Inferior parietal cortex (tissue), 1 donor: Measurements from ENCODE around the gene LRRC3B.
"Not testable (repeated sequence)": the region's sequence is repeated elsewhere in the genome, so short reads cannot be mapped to it uniquely, and the experiment has no call there.

Experiments used
- DNase-seq: peaks from one replicate; pipeline ENCODE4 v3.0.0-alpha.2; 2016; ENCODE audit errors: extremely low spot score

LRRC3B gene

GRCh38 chr3:26622621-26623418, at the start of gene LRRC3B:
Gene LRRC3B, plus strand, starts transcription at chr3:26622772. Its CDS starts 86,901 bp downstream, at chr3:26709673.
- DNase-seq, result no peak

- DNase-seq, result no peak
These were observed 47.8 kb upstream of the LRRC3B start for GRCh38 chr3:26574766-26575165.

DNA sequence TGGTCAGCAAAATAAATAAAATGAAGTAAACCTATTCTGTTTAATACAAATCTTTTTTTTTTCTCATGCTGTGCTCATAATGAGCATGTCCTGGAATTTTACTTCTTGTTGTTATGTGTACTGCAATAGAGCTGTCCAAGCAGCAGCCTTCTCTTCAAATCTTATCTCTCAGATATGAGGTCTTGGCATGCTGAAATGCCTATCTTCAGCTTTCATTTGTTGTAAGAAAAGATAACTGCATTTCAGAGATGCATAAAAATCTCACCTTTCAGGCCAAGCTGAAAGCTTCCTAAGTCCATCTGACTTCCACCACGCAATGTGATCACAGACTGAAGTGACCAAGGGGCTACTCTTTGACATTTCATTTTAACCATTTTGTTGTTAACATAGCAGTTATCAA, 43.5 kb upstream of the LRRC3B start:
- DNase-seq, result no peak

GRCh38 chr3:26587571-26587970, 35.0 kb upstream of the LRRC3B start:
- DNase-seq, result no peak

GRCh38 chr3:26588931-26589330, 33.6 kb upstream of the LRRC3B start:
- DNase-seq, result no peak

DNA sequence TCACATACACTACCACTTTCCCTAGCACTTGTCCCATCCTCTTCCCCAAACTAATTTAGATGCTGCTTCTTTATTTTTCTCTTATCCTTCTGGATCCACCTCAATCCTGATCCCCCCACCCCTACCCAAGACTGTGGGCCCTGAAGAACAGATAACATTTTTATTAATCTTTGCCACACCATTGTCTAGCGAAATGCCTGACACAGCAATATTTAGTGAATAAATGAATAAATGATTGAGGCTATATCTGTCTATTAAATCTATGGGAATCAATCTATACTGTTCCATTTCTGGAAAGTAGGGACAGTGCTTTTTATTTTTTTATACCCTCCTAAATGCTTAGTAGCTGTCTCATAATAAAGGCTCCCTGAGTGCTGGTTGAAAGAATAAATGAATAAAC, 32.9 kb upstream of the LRRC3B start:
- DNase-seq, result no peak

DNA sequence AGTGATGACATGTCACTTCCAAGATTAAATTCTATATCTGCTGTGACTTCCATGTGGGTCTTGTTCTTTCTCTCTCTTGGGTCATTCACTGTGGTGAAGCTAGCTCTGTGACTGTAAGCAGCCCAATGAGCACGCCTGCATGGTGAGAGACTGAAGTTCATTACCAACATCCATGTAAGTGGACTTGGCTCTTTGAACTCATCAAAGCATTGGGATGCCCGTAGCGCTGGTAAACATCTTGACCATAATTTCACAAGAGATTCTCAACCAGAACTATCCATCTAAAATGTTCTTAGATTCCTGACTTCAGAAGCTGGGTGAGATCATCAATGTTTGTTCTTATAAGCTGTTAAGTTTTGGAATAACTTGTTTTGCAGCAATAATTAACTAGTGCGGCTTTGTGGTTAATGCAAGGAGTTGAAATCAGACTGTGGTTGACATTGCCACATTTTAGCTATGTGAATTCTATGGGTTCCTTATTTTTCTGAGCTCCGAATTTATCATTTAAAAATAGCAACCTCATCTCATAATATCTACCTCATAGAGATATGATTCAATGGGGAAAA, 31.6 kb upstream of the LRRC3B start:
- no peak for DNase-seq

GRCh38 chr3:26591926-26592325, 30.6 kb upstream of the LRRC3B start:
- no peak for DNase-seq

- DNase-seq, result no peak
These were observed 30.1 kb upstream of the LRRC3B start for GRCh38 chr3:26592451-26592850.

DNA sequence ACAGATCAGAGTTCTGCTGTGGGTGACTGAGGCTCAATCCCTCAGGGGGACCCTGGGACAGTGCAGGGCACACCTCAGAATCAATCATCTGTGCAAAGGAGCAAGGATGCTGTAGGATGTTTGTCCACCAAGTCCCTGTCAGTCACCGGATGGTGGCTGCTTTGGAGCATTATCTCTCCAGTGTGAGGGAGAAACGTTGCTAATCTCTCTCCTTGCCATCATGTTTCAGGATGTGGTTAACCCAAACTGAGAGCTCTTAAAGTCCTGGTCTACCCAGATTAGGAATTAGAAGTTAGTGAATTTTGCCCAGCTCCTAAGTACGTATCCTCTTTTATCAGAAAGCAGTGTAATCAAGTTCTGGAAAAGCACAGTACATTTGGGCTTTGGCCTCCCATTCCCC, 26.2 kb upstream of the LRRC3B start:
- no peak for DNase-seq

DNA sequence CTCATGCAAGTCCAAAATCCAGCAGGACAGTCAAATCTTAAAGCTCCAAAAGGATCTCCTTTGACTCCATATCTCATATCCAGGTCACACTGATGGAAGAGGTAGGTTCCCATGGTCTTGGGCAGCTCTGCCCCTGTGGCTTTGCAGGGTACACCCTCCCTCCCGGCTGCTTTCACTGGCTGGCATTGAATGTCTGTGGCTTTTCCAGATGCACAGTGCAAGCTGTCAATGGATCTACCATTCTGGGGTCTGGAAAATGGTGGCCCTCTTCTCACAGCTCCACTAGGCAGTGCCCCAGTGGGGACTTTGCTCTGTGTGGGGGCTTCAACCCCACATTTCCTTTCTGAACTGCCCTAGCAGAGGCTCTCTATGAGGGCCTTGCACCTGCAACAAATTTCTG, 19.3 kb upstream of the LRRC3B start:
- DNase-seq, result not testable (repeated sequence)

DNA sequence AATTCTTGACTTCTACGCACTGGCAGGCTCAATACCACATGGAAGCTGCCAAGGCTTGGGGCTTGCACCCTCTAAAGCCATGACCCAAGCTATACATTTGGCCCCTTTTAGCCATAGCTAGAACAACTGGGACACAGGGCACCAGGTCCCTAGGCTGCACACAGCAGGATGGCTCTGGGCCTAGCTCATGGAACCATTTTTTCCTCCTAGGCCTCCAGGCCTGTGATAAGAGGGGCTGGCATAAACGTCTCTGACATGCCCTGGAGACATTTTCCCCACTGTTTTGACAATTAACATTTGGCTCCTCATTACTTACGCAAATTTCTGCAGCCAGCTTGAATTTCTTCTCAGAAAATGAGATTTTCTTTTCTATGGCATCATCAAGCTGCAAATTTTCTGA, 18.8 kb upstream of the LRRC3B start:
- not testable (repeated sequence) for DNase-seq

DNA sequence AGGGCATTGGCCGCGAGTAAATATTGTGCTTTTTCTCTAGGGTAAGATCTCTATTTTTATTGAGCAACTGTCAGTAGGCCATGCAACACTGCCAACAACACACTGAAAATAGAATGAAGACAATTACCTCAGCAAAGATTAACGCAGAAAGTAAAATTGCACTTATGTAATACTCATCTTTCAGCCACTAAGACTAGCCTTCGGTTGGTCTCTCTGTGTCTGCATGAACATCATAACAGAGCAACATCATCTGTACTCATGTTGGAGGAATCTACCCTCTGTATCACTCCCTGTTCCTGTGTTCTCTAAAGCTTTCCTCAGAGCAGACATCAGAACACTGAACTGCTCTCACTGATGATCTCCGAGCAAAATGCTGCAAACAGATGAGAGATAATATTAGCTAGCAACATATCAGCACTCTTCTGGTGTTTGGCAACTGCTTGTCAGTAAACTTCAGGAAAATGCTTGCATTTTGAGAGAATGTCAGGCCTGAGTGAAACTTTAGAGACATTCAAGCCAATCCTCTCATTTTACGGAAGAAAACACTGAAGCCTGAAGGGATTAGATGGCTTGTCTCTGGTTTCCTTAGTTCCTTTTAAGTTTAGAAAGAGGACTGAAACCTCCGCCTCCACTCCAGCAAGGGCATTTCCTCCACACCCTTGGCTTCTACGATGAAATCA, 8.4 kb upstream of the LRRC3B start:
- DNase-seq, result no peak

GRCh38 chr3:26621176-26621575, 1.4 kb upstream of the LRRC3B start:
- no peak for DNase-seq

DNA sequence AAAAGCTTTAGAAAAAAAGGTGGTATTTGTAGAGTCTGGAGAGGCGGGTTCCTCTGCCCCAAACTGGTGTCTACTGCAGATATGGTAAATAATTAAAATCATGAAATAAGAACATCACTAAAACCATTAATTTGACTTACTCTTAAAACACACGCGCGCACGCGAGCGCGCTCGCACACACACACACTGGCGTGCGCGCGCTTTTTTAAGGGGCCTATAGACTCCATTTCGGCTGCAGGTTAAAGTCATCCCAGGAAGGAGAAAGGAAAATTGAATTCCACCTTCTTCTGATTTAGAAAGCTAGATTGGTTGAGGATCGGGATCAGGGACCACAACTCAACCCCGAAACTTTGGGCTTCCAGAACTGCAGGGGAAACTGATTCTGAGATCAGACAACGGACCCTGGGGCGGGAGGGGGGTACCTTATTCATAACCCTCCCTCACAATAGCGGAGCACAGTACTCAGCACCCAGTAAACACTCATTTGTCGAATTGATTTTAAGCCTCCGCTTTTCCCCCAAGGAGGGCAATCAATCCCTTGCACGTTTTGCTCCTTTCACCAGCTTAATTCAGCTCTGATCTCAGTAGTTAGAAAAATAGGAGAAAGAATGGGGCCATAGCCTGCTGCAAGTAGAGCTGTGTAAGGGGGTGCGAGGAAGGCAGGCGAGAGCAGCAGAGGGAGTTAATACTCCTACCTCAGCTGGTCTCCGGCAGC, 509 bp upstream of the LRRC3B start:
- no peak for DNase-seq

GRCh38 chr3:26623419-26624208, 1.0 kb downstream of the LRRC3B start:
- no peak for DNase-seq

GRCh38 chr3:26624209-26624765, 1.7 kb downstream of the LRRC3B start:
- DNase-seq, result no peak

GRCh38 chr3:26625187-26625586, 2.6 kb downstream of the LRRC3B start:
- no peak for DNase-seq

GRCh38 chr3:26627080-26627479, 4.5 kb downstream of the LRRC3B start:
- no peak for DNase-seq

GRCh38 chr3:26628915-26629314, 6.3 kb downstream of the LRRC3B start:
- no peak for DNase-seq
